Stimulated activated CD8-positive, alpha-beta memory T cell treated with anti-CD3 and anti-CD28 coated beads, Interleukin-4, amount 100 ng/mL, for 1 hour (primary cell): ENCODE data around the gene ASTN1.

ENCODE experiments used
- DNase-seq, 2 donors: peaks; one replicate each; pipeline ENCODE4 v3.0.0-alpha.2; 2020; ENCODE audit warnings: low read depth in 2 of 2, low spot score in 1 of 2

Gene ASTN1

GRCh38 chr1:177164380-177165068 lies at the start of gene ASTN1:
TSS of gene ASTN1 (minus strand) at chr1:177164712. CDS start at chr1:177164676, 36 bp downstream.
- no peak for DNase-seq

GRCh38 chr1:177211231-177211630 lies 46.7 kb upstream of the ASTN1 start:
- no peak for DNase-seq

- no peak for DNase-seq
Measured at GRCh38 chr1:177210071-177210470, 45.6 kb upstream of the ASTN1 start.

- DNase-seq = no peak
Measured at GRCh38 chr1:177209357-177209756, 44.8 kb upstream of the ASTN1 start.

GRCh38 chr1:177208920-177209319 lies 44.4 kb upstream of the ASTN1 start:
- no peak for DNase-seq

DNA sequence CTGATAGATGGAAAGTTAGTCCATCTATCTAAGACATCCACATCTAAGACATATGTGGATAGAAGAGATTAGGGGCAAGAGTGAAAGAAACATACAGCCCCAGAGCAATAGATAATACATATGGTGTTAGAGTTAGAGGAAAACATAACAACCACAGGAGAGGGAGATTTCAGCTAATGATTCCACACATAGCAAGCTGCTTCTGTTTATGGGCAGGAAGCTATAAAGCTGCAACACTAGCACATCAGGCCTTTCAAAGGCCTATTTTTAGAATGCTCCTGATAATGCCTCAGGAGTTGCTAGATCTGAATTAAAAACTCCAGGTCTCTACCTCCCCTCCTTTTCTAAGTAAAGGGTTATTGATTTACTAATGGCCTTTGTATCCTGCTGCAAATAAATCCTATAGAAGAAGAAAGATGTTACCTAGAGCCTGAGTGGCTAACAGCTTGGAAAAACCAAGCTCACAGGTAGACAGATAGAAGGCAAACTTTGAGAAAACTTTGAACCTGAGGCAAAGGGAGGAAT lies 42.4 kb upstream of the ASTN1 start:
- no peak for DNase-seq

DNA sequence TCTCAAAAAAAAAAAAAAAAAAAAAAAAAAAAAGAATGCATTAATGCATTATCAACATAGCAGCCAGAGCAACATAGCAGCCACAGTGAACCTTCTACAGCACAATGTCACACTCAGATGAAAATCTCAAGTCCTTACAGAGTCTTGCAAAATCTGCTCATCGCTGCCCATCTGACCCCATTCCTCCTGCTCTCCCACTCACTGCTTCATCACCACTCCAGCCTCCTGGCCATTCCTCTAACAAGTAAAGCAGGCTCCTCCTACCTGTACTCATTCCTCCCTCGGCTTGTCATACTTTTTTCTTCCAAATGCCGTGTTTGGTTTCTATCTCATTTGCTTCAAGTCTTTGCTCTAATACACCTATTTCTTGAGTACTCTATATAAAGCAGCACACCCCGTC lies 35.8 kb upstream of the ASTN1 start:
- no peak for DNase-seq

DNA sequence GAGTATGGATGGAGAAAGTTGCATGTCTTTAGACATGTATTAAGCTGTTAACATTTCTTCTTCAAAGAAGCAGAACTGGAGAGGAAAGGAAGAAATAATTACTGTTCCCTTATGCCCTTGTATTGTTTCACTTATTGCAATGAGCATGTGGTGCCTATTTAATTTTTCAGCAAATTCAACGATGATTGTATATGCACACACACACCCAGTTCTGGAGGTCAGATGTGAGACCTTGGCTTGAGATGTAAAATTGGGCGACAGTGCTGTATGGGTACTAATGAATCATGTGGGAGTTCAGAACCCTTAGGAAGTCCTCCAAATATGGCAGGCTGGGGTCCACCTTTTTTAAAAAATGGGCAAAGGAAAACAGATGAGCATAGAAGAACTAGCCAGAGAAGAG lies 33.7 kb upstream of the ASTN1 start:
- DNase-seq = no peak

DNA sequence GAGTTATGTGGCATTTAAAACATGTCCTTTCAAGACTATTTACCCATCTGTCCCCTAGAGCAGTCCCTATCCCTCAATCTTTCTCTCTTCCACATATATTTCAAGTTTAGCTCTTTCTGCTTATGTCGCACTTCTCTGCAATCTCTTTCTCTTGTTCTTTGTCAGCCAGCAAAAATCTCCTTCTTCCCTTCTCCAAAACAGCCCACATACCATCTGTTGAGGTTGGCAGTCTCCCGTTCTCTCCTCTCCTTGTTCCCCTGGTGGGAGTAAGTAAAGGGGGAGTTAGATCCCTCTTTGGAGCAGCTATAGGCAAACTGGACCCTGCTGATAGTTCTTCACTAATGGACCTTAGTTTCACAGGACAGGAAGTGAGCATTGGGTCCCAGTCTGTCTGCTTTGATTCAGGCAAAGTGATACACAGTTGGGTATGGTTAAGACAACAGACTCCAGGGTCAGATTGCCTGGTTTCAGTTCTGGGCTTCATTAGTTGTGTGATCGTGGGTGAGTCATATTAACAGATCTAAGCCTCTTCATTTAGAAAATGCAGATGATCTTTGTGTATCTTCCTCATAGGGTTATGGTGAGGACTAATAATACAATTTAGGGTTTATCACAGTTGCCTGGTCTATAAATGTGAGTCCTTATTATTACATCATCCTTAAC lies 25.9 kb upstream of the ASTN1 start:
- DNase-seq = no peak

- no peak for DNase-seq
Measured at GRCh38 chr1:177186639-177187038, 22.1 kb upstream of the ASTN1 start.

DNA sequence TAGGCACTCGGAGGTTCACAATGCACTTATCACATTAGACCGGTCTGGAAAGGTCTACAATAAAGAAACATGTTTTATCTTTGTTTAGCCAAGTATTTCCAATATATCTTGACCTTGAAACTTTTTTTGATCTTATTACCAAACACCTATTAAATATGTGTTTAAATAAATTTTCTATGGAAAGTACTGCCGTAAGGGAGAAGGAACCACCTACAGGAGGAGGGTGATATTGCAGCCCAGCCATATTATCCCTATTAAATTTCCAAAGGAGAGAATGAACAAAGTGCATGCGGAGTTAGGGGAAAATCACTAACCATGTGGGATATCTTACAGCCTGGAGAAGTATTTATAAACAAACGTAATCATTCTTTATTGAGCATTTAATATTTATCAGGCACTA lies 20.7 kb upstream of the ASTN1 start:
- DNase-seq = no peak

GRCh38 chr1:177183836-177184235 lies 19.3 kb upstream of the ASTN1 start:
- DNase-seq = no peak

- no peak for DNase-seq
Measured at GRCh38 chr1:177181631-177182291, 17.2 kb upstream of the ASTN1 start.

- DNase-seq = no peak
Measured at GRCh38 chr1:177181280-177181630, 16.7 kb upstream of the ASTN1 start.

DNA sequence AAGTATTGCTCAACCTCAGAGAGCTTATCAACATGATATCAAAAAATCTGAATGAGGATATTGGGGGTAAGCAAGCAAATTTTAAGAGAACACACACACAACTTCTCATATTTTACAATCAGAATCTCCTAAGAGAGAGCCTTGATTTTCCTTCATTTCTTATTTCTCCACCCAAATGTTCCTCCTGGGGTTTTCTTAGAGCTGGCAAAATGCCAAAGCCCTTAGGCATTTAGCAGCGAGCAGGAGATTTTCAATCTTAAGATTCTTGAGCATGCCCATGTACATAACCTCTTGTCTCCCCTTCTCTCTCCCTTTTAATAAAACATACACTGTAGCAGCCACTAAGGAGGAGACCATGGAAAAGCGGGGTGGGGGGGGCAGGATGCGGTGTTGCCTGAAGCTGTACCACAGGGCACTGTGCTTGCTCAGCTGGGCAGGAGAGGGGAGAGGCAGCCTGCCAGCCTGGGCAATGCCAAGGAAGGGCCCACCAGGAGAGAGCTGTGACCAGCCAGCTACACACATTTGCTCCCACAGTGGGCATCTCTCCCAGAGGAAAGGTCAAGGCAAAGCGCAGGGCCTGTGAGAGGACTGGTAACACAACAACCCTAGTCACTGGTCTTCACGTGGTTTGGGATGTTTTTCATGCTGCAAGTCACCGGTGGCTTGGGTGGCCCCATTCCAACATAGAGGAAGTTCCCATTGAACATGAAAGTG lies 10.6 kb upstream of the ASTN1 start:
- no peak for DNase-seq

DNA sequence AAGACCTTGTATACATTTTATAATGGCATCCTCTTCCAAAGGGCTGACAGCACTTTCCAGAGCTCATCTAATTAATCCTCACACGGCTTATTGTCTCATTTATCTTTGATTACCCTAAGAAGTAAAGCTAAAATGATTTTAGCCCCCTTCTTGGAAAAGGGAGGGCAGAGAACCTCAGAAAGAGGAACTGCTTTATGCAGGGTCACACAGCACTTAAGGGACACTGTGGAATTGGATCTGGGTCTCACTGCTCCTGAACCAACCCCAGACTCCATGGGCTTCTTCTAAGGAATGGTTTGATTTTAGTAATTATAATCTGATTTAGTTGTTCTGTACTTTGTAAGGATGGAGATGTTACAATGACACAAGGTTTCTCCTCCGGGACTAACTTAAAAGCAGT lies 9.5 kb upstream of the ASTN1 start:
- no peak for DNase-seq

DNA sequence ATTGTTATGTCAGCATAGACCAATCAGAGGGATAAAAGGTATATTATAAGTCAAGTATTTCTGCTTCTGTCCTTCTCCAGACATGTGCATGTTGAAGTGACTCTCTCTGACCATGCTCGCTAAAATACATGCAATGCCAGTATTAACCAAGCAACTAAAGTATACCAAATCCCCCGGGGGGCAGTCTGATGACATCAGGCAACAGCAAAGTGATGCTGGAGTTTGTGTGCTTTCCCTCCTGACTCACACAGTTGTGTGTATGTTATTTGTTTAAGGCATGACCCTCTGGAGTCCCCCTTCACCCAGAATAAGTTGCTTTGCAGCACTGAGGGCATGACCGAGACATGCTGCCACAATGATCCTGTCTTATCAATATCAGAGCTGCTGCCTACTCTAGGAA lies 8.4 kb upstream of the ASTN1 start:
- DNase-seq = no peak

DNA sequence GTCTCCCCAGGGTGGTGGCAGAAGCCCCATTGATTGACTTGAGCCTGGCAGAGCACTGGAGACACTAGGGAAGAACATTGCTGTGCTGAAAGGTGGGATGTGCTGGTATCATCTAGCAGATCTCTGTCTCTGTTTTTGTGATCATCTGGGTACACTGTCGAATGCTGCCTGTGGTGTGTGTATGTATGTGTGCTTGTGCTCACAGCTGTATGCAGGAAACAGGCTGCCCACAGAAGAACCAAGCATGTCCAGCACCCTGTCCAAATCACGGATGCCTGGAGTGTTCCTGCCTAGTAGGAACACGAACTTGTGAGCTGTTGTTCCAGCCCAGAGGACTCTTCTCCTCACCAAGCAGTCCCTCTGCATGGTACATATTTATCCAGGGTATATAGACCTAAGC lies 7.8 kb upstream of the ASTN1 start:
- DNase-seq = no peak

DNA sequence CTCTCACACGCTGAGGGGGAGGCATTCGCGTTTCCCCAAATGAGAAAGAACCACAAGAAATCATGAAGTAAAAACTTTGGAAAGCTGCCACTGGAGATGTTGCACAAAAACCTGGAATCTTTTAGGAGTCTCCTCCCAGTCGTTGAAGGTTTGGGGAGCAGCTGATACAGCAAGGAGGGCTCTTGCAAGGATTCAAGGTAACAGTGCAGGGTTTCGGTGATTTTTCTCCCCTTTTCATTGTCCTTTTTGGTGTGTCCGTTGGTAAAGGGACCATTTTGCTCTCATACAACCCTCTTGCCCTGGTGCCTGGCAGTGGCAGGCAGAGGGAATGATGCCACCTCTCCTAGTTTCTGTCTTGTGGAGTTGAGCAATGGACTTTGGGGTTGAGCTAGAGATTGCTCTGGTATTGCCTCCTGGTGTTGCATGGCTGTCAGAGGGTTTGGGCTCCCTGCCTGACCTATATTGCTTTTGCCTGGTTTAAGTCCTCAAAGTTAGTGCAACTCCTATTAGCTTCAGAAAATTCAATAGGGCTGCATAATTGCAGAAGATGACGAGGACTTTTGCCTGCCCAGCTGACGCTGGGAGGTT lies 7.1 kb upstream of the ASTN1 start:
- no peak for DNase-seq

DNA sequence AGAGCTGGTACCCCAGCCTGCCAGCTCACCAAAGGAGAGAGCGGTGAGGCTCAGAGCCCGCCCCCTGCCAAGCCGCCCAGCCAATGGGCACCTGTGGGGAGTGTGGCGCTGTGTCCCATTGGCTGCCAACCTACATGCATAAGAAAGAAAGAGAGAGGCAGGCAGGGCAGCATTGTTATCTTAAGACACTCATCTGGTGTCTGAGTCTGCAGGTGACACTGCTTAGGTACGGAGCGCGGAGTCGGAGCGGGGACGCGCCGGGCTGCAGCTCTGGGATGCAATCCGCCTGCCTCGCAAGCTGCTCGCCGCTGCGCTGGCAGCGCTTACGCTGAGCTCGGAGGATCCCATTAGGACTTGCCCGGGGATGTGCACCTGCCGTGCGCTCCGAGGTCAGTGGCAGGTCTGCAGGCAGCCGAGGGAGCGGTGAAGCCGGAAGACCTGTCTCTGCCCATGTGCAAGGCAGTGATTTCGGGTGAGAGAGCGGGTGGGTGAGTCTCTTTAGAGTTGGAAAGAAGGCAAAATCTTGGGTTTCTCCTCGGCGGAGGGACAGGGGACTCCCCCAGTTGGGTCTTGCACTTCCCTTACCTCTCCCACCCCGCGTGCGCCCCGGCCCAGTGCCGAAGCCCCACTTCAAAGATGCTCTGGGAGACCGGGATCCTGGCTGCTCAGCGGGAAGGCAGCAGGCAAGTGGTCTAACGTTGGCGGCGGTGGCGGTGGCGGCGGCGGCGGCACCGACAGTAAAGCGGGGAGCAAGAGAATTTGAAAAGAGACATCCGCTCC lies 6.4 kb upstream of the ASTN1 start, which contains the start of gene BRINP2:
BRINP2 (plus strand) TSS at position 203 of the 780 bp plus-strand sequence. CDS start 58,919 bp downstream, outside the sequence.
- DNase-seq = no peak
